Stimulated activated CD4-positive, alpha-beta T cell treated with anti-CD3 and anti-CD28 coated beads, Interleukin-4, amount 100 ng/mL, for 48 hours (primary cell): ENCODE measurements around the gene ATF7IP2.

Source experiments
- DNase-seq, 2 donors: peaks; one replicate each; pipeline ENCODE4 v3.0.0-alpha.2; 2020; ENCODE audit warnings: low read depth in 2 of 2

ATF7IP2 gene

DNA sequence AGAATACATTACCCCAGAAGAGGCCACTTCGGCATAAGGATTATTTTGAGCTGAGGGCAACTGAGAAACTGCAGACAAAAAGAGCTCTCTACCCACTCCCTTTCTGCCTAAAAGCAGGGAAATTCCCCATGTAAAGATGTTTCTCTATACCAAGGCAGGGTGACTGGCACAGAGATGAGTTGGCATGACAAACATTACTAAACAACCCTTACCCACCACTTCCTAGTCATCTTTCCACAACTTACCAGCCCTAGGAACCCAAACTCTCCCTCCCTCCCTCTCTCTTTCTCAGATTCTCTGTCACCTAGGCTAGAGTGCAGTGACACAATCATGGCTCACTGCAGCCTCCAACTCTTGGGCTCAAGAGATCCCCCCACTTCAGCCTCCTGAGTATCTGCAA, 126.0 kb downstream of the ATF7IP2 start:
- DNase-seq = peak; percentile 19 to 21

DNA sequence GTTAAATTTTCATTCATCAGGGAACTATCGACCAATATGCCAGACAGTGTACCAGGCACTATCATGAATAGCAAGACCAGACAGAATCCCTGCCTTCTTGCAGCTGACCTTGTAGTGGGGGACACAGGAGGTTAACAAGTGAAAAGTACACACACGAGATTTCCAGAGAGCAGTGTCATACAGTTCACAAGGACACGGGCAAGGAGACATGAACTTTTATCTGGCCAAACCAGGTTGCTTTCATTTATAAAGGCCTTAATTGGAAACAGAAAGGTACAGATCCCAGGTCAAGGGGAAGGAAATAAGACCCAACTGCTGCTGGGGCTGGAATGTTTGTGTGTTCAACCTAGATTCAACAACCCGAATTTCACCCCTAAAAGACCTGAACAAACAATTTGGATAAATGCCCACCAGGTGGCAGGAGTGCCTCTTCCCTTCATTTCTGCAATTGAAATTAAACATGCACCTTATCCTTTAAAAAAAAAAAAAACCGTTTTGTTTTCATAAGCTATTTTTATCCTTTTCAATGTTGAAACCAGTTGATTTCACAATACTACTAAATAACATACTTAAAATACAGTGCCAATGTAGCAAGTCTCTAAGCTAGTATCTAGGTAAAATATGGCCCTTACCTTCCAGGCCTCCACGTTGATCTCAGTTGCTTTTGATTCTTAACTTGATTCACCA, 128.7 kb downstream of the ATF7IP2 start:
- DNase-seq = peak; percentile 20 to 28

GRCh38 chr16:10517868-10518267, 132.0 kb downstream of the ATF7IP2 start:
- DNase-seq = no peak

- no peak for DNase-seq
These were observed 132.7 kb downstream of the ATF7IP2 start for GRCh38 chr16:10518479-10519041.

- no peak for DNase-seq
These were observed 133.4 kb downstream of the ATF7IP2 start for GRCh38 chr16:10519297-10519696.

DNA sequence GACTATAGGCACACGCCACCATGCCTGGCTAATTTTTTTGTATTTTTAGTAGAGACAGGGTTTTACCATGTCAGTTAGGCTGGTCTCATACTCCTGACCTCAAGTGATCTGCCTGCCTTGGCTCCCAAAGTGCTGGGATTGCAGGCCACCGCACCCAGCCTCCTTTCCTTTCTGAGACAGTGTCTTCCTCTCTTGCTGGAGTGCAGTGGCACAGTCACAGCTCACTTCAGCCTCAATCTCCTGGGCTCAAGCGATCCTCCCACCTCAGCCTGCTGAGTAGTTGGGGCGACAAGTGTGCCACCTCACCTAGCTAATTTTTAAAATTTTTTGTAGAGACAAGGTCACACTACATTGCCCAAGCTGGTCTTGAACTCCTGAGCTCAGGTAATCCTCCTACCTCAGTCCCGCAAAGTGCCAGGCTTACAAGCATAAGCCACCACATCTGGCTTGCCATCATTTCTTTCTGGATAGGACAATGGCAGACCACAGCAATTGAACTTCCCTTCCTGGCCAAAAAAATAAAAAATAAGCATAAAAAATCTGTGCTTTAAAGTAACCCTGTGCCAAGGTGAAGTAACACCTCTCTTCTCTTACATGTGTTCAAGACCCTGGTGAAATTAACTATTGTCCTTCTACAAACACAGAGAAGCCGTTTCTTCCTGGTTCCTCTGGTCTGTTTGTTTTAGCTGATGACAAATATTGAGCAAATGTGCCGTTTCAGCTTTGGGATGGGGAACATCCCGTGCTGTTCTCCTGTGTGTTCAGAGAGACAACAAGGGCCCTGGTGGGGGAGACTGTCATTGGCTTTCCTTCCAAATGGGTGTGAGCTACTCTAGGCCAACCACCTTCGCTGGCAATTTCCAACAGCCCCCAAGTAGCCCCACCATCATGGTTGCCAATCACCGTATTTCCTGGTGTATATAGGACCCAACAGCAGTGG, 134.3 kb downstream of the ATF7IP2 start:
- DNase-seq = no peak

DNA sequence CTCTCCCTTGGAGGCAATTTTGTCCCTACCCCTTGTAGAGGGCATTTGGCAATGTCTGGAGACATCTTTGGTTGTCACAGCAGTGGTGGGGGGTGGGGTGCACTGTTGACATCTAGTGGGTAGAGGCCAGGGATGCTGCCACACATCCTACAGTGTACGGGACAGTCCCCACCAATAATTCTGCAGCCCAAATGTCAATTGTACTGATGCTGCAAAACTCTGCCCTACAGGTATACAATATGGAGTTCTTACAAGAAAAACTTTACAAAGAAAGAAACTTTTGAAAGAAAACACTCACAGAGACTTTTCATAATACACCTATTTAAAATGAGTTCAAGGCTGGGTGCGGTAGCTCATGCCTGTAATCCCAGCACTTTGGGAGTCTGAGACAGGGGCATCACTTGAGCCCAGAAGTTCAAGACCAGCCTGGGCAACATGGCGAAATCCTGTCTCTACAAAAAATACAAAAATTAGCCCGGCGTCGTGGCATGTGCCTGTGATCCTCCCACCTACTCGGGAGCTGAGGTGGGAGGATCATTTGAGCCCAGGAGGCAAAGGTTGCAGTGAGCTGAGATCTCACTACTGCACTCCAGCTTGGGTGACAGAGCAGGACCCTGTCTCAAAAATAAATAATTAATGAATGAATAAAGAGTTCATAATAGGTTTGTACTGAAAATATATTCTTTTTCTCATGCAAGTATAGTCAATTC, 135.2 kb downstream of the ATF7IP2 start:
- DNase-seq = no peak

- DNase-seq = peak; percentile 14 to 42
These were observed 135.9 kb downstream of the ATF7IP2 start for GRCh38 chr16:10521681-10522274.

- DNase-seq = no peak
These were observed 137.1 kb downstream of the ATF7IP2 start for GRCh38 chr16:10522966-10523365.

- DNase-seq = no peak
These were observed 139.5 kb downstream of the ATF7IP2 start for GRCh38 chr16:10525214-10525825.

- no peak for DNase-seq
These were observed 141.1 kb downstream of the ATF7IP2 start for GRCh38 chr16:10526962-10527361.

- no peak for DNase-seq
These were observed 142.8 kb downstream of the ATF7IP2 start for GRCh38 chr16:10528635-10529034.

- no peak for DNase-seq
These were observed 144.2 kb downstream of the ATF7IP2 start for GRCh38 chr16:10529895-10530669.

GRCh38 chr16:10530685-10531084, 144.8 kb downstream of the ATF7IP2 start:
- DNase-seq = no peak

DNA sequence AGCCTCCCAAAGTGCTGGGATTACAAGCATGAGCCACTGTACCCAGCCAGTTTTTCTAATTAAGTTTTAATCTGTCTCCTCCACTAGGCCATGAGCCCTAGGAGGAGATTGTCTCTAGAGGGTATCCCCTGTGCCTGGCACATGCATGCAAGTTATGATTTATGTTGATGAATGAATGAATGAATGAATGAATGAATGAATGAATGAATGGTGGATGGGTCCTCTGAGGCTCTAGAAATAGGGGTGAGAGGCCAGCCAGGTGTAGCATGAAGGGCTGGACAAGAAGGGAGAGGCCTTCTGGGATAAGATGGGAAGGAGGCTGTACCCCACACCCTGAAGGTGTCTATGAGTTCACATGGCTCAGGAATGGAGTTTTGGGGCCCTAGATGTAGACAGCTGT, 145.7 kb downstream of the ATF7IP2 start:
- DNase-seq = no peak
